Heart left ventricle (tissue), 13 donors: ENCODE data around the gene ARFIP1.

Experiments used
- CTCF ChIP-seq, 12 donors: fragments of 200-600 bp; sonication (generic) in 4 of 12; IDR thresholded peaks; one replicate each; pipeline versions ENCODE4 v1.5.0 to v1.8.0; 2018 to 2022; ENCODE audit warnings: antibody characterized with exemption in 12 of 12, mild to moderate bottlenecking in 5 of 12
- POLR2A ChIP-seq, 2 donors: fragments of 450-650 bp; IDR thresholded peaks; one replicate each; pipeline ENCODE4 v1.6.1; 2017; ENCODE audit warnings: antibody characterized with exemption in 2 of 2, mild to moderate bottlenecking in 2 of 2, moderate library complexity in 2 of 2
- donor health status: ischemic (EF 13 %, LVEDD 7.1; RV severe dilation, severe dysfunction).
- donor health status: DM: no; HTN: yes; CAD: no.
- donor health status: DM: no; HTN: no; CAD: no.
- donor health status: ischemic (EF 25% LVEDD 6.9; RV normal size, moderate dysfunction).
- donor health status: ischemic (EF 25% LVEDD 5.7; RV mildly dilated, moderate dysfunction).
- donor health status: ischemic (EF 35%, LVEDD 5.7; RV mildly dilated, moderate dysfunction).
- donor health status: nonischemic (EF 11% LVEDD 7.7; RV severe dilation, severe dysfunction).
- donor health status: DM: yes; HTN: yes; CAD: no.
- donor health status: PGD.
- donor health status: ischemic (EF 29% LVEDD 5.4; RV normal size, mild dysfunction).
- donor health status: nonischemic (EF 23%, LVEDD 6.1; RV moderate dilation, normal function).

- TF ChIP-seq CTCF (IDR thresholded peaks at IDR 0.05) (no peak), POLR2A (IDR thresholded peaks at IDR 0.05) (no peak)
These were observed 77.2 kb downstream of the ARFIP1 start for GRCh38 chr4:152856960-152857359.
